Panc1 (cell line): Measurements from ENCODE around the gene NELFB.

ENCODE experiments used
- POLR2AphosphoS5 ChIP-seq: IDR thresholded peaks from 2 replicates; pipeline ENCODE4 v1.6.1; 2012; ENCODE audit warnings: mild to moderate bottlenecking, low read depth, low read length, moderate library complexity
- SIN3A ChIP-seq: IDR thresholded peaks from 2 replicates; pipeline ENCODE4 v1.6.1; 2012; ENCODE audit warnings: low read depth, mild to moderate bottlenecking, low read length, moderate library complexity, borderline replicate concordance; ENCODE audit not compliant: insufficient read depth
- TCF7L2 ChIP-seq: IDR thresholded peaks from 2 replicates; pipeline ENCODE4 v1.6.1; 2011; ENCODE audit warnings: mild to moderate bottlenecking, low read depth, low read length, inconsistent platforms
- TF ChIP-seq, protein P1 (sequence below): fragments of 450-650 bp; IDR thresholded peaks from 2 replicates; pipeline ENCODE4 v1.5.1; 2017; ENCODE audit warnings: mild to moderate bottlenecking

DNA sequence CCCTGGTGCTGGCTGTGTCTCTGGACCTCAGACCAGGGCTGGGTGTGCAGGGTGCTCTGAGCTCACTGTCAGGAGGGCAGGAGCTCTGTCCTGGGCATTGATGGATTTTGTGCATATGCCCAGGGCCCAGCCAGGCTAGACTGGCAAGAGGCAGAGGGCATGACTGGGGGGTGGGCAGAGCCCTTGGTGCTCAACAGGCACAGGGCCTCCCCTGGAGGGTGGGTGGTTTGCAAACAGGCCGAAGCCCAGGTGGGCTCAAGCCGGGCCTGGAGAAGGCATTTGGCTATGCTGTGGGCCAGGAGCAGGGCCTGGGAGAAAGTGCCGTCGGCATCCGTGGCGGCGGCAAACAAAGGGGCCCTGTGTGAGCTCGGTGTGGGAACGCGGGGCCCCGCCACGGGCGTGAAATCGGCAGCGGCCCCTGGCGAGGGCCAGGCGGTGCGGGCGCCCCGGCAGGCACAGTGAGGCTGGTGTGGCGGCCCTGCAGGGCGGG lies 48.8 kb downstream of the NELFB start:
- TF ChIP-seq, protein P1, sequence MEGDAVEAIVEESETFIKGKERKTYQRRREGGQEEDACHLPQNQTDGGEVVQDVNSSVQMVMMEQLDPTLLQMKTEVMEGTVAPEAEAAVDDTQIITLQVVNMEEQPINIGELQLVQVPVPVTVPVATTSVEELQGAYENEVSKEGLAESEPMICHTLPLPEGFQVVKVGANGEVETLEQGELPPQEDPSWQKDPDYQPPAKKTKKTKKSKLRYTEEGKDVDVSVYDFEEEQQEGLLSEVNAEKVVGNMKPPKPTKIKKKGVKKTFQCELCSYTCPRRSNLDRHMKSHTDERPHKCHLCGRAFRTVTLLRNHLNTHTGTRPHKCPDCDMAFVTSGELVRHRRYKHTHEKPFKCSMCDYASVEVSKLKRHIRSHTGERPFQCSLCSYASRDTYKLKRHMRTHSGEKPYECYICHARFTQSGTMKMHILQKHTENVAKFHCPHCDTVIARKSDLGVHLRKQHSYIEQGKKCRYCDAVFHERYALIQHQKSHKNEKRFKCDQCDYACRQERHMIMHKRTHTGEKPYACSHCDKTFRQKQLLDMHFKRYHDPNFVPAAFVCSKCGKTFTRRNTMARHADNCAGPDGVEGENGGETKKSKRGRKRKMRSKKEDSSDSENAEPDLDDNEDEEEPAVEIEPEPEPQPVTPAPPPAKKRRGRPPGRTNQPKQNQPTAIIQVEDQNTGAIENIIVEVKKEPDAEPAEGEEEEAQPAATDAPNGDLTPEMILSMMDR, result no peak
- TF ChIP-seq POLR2AphosphoS5 (no peak), SIN3A (no peak), TCF7L2 (no peak)
